HL-60/S4 (cell line): Measurements from ENCODE around the gene LY9.
"Not testable (repeated sequence)": the region's sequence is repeated elsewhere in the genome, so short reads cannot be mapped to it uniquely, and the experiment has no call there.

ENCODE experiments used
- in situ Hi-C: fragments of 300-500 bp; cut with MboI; formaldehyde crosslinking; loops from 2 replicates; pipeline ENCODE4 v1.14.3; 2022; ENCODE audit warnings: low sequenced_read_pairs

The LY9 gene

DNA sequence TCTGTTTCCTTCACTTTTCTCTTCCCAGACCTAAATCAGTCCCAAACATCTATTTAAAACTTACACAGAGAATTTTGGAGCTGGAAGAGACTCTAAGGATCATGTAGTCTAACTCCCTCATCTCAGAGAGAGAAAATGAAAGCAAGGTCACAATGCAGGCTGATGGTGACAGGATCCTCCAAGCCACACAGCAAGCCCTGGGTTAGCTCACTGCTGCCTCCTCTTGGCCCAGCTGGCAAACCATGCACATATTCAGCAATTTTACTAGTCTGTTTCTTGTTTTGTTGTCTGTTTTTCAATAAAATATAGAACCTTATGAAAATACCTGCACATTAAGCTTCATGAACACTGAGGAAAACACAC, 27.7 kb upstream of the LY9 start:
- in situ Hi-C loops = loop anchor here (10.0 kb wide), 1 partner anchor 83 kb away; no protein-coding TSS in a partner anchor

DNA sequence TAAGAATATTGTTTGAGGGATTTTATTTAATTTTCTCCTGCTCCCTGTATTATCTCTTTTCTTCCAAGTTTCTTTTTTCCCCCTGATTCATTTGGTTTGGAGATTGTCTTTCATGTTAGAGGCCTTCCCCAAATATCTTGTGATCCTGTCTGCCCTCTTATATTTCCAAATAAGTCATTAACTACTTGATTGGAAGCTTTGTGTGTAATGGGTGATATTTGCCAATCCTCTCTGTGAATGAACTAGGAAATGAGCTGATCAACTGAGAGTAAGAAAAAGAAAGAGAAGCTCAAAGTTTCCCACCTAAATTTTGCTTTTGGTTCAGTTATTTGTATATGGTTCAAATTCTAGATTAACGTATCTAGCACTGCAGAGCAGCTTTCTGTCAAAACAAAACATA, 23.6 kb upstream of the LY9 start:
- in situ Hi-C loops = no loop called here

DNA sequence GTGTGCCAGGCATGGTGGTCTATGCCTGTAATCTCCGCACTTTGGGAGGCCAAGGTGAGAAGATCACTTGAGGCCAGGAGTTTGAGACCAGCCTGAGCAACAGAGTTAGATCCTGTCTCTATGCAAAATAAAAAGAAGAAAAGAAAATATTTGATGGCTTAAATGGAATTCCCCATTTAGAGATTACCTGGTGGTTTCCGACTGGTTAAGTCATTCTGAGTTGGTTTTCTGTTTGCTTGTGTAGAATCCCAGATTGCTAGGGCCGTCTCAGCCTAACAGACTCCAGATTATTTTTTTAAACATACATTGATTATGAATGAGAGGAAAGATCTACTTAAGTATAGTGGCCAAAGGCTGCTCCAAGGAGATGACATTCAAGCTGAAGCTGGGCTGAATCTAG, 22.9 kb upstream of the LY9 start:
- in situ Hi-C loops = no loop called here

DNA sequence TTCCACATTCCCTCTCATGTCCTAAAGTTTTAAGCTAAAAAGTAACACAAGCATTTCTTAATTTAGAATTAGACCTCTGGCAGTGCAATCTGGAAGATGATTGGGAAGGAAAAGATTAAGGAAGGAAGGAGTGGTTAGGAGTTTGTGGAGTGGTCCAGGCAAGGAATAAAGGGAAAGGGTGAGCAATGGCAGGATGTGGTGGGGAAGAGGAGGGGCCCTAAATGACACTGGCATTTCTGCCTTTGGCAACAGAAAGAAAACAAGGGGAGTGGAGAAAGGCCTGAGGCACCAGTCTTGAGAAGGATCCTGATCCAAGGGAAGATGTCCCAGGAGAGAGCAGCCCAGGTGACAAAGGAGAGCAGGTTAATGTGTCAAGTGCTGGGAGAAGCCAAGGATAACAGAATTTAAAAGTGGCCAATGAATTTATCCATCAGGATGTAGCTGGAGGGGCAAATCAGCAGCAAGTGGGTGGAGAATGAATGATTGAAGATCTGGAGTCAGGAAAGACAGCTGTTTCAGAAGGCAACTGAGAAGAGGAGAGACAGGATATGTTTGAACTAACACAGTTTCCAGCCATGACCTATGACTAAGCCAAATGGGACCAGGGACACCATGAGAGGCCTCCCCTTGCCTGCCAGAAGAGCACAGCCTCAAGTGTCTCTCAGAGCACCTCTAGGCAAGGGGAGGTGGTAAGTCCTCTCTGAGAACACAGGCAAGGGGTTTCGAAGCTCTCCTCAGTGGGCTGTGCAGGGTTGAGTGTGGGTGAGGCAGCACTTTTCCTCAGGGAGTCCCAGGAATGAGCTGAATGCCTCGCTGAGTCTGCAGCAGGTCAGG, 20.9 kb upstream of the LY9 start:
- in situ Hi-C loops = no loop called here

DNA sequence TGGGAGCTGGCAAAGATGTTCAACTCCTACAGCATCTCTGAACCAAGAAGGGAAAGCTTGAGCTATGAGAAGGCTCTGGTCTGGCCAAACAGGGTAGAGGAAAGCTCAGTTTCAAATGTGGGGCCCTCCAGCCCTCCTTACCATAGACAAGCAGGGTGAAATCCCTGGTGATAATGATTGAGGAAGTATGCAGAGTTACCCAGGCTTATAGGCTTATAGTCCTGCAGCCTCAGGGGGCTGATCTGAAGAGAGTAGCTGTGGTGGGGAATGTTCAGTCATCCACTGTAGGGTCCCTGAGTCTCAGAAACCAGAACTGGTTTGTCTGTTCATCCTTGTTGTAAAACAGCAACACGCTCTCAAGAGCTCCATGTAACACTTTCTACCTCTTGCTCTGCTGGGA, 19.8 kb upstream of the LY9 start:
- in situ Hi-C loops = no loop called here

DNA sequence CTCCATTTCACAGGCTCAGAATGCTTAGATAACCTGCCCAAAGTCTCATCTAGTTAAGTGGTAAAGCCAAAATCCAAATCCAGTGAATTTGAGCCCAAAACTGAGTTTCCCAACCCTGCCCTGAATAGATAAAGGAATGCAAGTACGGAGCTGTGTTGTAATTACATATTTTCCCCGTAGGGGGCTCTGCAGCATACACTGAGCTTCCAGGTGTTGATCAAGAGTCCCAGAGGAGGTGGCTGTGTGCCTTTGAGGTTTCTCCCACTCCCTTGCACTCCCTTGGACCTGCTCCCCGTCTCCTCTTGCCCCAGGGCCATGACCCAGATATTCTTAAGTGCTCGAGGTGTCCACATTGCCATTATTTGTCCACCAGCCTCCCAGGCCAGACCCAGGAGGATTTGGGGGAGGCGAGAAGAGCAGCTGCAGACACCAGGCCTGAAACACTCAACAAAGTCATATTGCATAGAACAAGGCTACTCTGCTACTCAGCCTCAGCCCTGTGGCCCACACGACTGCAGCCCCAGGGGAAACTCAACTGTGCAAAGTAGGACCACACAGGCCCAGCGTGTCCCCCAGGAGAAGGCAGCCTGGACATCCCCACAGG, 18.4 kb upstream of the LY9 start:
- in situ Hi-C loops = no loop called here

DNA sequence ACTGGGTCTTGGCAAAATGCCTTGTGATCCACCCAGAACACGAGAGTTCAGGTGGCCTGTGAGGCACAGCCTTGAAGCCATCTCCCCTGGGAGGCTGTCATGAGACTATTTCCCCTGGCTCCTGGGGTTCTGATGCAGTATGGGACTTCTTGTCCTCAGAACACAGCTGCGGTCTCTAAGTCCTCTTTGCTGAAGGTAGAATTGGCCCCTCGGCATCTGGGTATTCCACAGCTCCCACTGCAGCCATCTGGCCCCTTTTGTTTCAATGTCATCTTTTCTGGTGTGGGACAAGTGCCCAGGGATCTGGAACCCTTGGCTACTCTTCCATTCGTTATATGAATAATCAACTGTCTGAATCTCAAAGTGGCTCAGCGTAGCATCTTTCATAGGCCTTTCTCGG, 17.0 kb upstream of the LY9 start:
- in situ Hi-C loops = no loop called here

DNA sequence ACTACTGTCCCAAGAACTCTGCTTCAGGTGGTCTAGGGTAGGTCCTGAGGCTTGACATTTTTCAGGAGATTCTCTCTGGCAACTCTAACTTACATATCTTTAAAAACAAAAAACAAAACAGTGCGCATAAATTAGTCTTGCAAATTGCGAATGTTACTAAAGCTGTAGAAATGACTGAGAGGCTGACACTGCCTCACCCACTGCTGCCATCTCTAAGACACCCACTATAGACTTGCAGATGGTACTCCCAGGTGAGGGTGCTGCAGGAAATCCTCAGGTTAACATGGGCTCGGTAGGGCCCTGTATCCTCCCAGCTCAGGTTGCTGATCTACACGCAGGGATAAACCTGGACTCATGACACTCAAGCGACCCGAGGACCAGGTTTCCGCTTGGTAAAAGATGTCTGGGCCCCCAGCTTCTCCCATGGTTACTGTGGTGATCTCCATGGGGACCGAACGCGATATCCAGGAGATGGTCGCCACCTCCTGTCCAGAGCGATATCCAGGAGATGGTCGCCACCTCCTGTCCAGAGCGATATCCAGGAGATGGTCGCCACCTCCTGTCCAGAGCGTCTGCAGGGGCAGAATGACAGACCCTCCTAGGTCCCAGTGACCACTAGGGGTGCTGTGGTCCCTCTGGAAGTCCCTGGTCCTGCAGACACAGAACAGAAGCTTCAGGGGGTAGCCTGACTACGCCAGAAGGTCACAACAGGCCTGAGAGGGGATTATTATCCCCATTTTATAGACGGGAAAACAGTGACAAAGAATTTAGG, 16.2 kb upstream of the LY9 start:
- in situ Hi-C loops = no loop called here

DNA sequence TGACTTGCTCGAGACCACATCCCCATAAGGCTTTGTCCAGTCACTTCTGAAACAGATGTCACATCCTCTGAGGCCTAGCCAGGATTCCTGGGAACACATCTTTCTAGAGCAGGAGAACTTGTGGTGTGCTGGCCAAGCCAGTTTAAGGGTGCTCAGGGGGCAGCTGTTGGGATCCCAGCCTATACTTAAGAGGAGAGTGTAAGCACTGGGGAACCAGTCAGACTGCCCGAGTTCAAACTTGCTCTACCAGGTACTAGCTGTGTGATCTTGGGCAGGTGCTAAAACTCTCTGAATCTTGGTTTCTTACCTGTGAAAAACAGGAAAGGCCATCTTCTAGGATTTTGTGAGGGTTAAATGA, 15.6 kb upstream of the LY9 start:
- in situ Hi-C loops = no loop called here

DNA sequence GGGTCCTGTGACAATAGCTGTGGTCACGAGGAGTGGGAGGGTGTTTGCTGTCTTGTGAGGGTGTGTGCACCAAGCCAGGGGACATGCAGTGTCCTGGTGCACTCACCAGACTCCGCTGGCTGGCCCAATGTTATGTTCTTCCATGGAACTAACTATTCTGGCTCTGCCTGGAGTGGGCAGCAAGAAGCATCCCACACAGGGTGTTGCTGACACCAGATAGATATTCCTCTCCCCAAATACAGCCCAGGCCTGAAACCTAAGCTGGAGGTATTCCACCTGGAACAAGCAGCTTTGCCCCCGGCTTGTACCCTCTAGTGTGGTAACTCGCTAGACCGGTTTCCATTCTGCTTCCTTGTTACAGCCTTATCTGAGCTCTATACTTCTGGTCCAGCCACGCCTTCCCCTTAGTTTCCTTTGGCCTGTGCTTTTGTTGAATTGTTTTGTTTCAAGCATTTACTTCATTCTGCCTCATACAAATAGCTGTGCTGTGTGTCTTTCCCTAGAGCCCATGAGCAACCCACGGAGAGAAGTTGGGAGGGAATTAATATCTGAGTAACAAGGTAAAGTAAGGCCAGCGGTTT, 14.7 kb upstream of the LY9 start:
- in situ Hi-C loops = no loop called here

DNA sequence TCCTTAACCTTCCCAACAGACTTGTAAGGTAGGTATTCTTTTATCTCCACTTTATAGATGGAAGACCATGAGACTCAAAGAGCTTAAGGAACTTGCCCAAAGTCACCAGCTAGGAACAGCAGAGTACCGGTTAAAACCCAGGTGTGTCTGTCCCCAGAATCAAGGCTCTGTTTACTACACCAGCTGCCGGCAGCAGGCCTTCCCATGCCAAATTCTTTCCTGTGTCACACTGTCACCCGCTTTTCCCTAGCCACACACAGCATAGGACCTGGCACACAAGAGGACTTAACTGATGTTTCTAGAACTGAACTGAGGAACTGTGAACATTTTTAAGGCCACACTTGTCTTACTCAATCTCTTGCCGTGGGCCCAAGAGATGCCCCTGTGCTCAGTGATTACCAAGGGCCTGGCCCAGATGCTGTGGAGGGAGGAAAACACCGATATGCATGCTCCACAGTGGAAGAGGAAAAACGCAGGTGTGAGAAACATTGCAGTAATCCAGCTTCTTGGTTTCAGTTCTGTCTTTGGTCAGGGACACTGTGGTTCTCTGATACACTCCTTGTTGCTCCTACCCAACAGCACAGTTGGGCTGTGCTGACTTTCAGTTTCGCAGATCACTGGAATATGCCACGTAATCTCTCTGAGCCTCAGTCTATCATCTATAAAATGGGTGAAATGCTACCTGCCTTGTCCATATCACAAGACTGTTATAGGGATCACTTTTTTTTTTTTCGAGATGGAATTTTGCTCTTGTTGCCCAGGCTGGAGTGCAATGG, 13.9 kb upstream of the LY9 start:
- in situ Hi-C loops = no loop called here

DNA sequence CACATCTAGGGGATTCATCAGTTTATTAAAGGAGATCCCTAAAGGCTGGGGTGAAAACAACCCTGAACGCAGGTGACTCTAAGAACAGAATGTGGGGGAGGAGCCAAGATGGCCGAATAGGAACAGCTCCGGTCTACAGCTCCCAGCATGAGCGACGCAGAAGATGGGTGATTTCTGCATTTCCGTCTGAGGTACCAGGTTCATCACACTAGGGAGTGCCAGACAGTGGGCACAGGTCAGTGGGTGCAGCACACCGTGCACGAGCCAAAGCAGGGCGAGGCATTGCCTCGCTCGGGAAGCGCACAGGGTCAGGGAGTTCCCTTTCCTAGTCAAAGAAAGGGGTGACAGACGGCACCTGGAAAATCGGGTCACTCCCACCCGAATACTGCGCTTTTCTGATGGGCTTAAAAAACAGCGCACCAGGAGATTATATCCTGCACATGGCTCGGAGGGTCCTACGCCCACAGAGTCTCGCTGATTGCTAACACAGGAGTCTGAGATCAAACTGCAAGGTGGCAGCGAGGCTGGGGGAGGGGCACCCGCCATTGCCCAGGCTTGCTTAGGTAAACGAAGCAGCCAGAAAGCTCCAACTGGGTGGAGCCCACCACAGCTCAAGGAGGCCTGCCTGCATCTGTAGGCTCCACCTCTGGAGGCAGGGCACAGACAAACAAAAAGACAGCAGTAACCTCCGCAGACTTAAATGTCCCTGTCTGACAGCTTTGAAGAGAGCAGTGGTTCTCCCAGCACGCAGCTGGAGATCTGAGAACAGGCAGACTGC, 12.8 kb upstream of the LY9 start:
- in situ Hi-C loops = not testable (repeated sequence)

DNA sequence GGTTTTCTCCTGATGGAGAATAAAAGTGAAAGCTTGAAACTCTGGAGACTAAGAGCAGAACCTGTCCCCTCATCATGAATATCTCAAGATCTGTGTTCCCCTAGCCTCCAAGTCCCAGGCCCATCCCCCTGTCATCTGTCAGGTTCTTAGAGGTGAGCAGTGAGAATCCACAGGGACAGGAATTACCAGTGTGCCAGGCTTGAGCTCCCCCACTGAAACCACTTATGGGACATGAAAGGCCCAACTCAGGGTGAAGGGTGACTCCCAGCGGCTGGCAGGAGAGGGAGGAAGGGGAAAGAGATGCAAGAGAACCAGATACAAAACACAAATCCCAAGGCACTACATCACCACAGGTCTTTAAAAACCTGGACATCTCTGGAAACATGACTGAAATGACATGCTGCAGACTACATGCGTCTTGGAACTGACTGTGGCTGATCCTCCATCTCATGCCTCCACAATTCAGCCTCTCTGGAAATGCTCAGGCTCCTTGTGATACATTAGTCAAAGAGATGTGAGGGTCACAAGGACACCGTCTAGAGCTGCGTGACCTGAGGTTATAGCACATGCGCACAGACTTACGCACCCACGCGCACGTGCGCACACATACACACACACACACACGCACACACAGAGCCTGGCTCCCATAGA, 6.8 kb upstream of the LY9 start:
- in situ Hi-C loops = no loop called here

DNA sequence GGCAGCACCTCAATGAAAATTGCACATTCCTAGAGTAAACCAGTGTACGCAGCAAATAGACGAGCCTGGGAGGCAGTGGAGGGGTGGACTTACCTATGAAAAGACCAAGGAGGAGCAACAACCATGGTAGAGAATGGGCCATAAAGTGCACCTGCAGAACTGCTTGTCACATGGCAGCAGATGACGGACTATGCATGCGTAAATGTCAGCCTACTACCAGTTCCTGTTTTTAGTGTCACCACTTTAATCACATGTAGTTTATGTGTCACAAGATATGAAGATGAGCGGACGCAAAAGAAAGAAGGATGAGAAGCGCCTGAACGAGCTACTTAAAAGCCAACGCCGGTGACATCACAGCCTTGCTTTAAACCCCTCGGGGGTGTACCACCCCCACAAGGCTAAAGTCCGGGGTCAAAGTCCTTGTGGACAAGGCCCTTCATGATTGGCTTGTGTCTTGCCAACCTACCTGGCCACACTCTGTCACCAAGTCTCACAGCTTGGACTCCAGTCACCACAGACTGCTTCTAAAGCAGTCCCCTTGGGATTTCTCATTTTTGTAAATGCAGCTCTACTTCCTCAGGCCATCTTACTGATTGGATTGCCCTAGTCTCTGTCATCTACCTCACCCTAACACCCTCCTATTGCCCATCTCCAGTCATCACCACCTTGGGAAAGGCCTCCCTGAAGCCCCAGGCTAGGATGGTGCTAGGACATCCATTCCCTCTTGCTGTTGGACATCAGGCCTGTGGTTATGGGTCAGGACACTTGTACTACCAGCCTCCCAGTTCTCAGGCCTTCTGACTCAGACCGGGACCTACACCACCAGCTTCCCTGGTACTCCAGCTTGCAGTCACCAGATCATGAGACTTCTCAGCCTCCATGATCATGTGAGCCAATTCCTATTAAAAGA, 6.0 kb upstream of the LY9 start:
- in situ Hi-C loops = no loop called here

DNA sequence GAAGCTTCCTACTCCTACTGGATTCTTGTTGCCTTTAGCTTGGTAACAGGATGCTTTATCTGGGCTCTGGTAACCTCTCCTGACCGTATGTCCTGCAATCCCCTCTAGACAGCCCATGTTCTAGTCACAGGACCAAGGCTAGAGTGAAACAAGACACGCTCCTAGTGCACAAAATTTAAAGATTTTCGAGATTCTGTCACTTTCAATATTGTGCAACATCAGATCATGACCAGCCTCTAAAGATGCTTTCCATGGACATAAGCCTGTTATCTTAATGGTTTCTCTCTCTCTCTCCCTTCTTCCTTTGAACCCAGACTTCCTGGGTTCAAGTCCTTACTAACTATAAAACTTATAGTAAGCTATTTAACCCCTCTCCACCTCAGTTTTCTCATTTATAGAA, 1.6 kb upstream of the LY9 start:
- in situ Hi-C loops = no loop called here

DNA sequence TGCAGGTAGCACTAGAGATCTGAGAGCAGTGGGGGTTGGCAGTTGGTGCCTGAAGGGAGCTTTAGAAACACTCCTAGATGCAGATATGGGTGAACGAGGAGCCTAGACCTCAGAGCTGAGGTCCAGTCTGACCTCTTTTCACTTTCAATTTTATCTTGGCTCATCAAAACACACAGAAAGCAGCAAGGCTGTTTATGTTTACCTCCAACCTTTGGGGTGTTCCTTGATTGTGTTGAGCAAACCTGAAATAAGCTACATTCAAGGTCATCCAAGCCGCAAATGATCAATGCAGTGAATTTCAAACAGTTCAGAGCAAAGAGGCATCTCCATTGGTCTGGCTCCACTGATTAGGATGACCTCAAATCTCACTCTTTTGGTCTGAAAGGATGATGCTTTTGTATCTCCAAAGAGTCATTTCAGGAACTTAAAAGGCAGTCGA, 1.3 kb downstream of the LY9 start:
- in situ Hi-C loops = no loop called here

DNA sequence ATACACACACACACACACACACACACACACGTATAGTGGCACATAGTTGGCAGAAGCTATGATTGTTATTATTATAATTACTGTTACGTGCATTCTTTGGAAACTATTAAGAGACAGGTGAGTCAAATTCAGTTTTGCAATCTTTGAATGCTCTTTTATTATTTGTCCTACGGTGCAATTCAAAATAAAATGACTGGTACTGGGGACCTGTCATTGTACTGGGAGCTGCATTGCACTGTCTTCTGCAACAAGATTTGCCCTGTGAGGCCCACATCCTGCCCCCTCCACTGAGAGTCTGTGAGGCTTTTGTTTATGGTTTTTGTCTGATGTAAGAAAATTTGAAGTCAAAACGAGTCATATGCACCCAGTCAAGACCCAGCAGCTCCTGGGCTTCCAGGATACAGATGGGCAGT, 1.9 kb downstream of the LY9 start:
- in situ Hi-C loops = no loop called here

DNA sequence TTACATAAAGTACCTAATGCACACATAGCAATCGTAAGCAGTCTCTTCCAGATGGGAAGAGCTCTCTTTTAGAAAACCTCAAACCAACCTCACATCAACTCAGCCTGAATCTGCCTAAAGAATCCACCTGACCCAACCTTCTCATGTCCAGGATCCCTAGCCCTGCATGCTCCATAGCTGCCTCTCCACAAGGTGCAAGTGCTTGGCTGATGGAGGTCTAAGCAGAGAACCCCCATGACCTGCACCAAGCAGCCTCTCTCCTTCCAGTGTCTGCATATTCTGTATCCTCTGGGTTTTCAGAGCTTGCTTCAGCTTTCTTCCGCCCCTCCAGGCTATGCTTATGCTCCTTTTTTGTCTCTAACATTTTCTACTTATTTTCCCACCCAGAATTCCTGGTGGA, 2.5 kb downstream of the LY9 start:
- in situ Hi-C loops = no loop called here

DNA sequence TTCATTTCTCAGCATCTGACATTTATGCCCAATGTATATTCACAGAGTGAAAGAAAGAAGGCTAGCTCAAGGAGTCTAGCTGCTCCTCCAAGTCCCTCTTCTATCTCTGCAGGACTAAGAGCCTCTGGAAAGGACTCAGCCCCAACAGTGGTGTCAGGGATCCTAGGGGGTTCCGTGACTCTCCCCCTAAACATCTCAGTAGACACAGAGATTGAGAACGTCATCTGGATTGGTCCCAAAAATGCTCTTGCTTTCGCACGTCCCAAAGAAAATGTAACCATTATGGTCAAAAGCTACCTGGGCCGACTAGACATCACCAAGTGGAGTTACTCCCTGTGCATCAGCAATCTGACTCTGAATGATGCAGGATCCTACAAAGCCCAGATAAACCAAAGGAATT, 3.7 kb downstream of the LY9 start:
- in situ Hi-C loops = no loop called here
